Measurements from ENCODE around the gene RENBP.

GRCh38 chrX:153921070-153921469 lies 23.4 kb downstream of the RENBP start:
- TF ChIP-seq CTCF (IDR thresholded peaks at IDR 0.05) (no peak), POLR2A (IDR thresholded peaks at IDR 0.05) (no peak)
